Measurements from ENCODE around the gene CARM1. TPM values are rescaled to one million over a fixed set of nuclear protein-coding genes. Genes with fewer than 3 reads are reported as not detected.

CARM1 gene
- polyA plus RNA-seq, 2 of the 4 experiments (the other 2 are of a cell fraction) = 15.2 to 32.2 TPM

DNA sequence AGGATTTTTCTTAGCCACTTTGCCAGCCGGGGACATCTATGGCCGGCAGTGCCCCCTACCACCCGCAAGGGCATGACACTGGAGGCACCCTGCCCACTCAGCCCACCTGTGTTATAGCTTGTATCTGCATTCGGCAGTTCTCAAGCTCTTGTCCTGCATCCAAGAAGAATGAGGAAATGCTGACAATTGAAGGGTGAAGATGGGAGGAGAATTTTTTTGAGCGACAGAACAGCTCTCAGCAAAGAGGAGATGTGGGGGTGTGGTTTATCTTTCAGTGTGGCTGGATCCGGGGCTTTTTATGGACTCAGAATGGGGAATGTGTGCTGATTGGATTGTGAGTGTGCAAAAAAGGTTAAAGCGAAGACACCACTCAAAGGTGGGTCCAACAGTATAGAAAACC is 28.6 kb upstream of the CARM1 start:
- 57% methylated on average over 7 of the region's 7 CpGs for WGBS (ENCODE audit: missing lambda C conversion rate)
- ChIA-PET CTCF (interaction anchor here (0.6 to 2.6 kb wide), 3 partner anchors 14 to 181 kb away, joined by 5 to 13 read pairs (median 6); no protein-coding TSS in a partner anchor), POLR2A (no interaction called here)
- no peak for DNase-seq (ENCODE audit: low read depth in 1 of 2, low spot score in 1 of 2)
- H3K9me3 ChIP-seq = no peaks in the 10 kb centered on the region
- no peak for TF ChIP-seq ESRRA (IDR thresholded peaks at IDR 0.05; ENCODE audit: borderline replicate concordance, low read length)
- TF ChIP-seq, protein P1, sequence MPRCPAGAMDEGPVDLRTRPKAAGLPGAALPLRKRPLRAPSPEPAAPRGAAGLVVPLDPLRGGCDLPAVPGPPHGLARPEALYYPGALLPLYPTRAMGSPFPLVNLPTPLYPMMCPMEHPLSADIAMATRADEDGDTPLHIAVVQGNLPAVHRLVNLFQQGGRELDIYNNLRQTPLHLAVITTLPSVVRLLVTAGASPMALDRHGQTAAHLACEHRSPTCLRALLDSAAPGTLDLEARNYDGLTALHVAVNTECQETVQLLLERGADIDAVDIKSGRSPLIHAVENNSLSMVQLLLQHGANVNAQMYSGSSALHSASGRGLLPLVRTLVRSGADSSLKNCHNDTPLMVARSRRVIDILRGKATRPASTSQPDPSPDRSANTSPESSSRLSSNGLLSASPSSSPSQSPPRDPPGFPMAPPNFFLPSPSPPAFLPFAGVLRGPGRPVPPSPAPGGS (IDR thresholded peaks at IDR 0.05) = no peak
- no peak for TF ChIP-seq POLR2AphosphoS2 (conservative IDR thresholded peaks at IDR 0.05; ENCODE audit: low read length)
- no peak for TF ChIP-seq HOXA7 (CRISPR knock-in tag; IDR thresholded peaks at IDR 0.05)
- no peak for TF ChIP-seq SMC3 (IDR thresholded peaks at IDR 0.05)
- TF ChIP-seq HEYL (CRISPR knock-in tag; IDR thresholded peaks at IDR 0.05) = no peak
- TF ChIP-seq ZC3H11A (IDR thresholded peaks at IDR 0.05) = no peak
- TF ChIP-seq RCOR1 (IDR thresholded peaks at IDR 0.05; ENCODE audit: low read depth, low read length) = no peak
- no peak for TF ChIP-seq MYC (IDR thresholded peaks at IDR 0.05; ENCODE audit: borderline replicate concordance, low read length)
- TF ChIP-seq HDAC2 (IDR thresholded peaks at IDR 0.05) = no peak
- no peak for TF ChIP-seq RARB (CRISPR knock-in tag; IDR thresholded peaks at IDR 0.05)
- TF ChIP-seq HOXB13 (CRISPR knock-in tag; IDR thresholded peaks at IDR 0.05; ENCODE audit: low read depth) = no peak
- no peak for TF ChIP-seq HOXB5 (CRISPR knock-in tag; IDR thresholded peaks at IDR 0.05)
- no peak for TF ChIP-seq RNF2 (IDR thresholded peaks at IDR 0.05; ENCODE audit: borderline replicate concordance, low read depth)
- TF ChIP-seq EHMT2 (IDR thresholded peaks at IDR 0.05; ENCODE audit: low read depth) = no peak
- TF ChIP-seq NFE2L2 (conservative IDR thresholded peaks at IDR 0.05; ENCODE audit: low read length) = no peak
- no peak for TF ChIP-seq MAZ (IDR thresholded peaks at IDR 0.05; ENCODE audit: borderline replicate concordance, low read depth, low read length)
- H3K27ac ChIP-seq = no peak overlapping the region
- no peaks in the 10 kb centered on the region for H3K4me1 ChIP-seq
- no peak for FAIRE-seq
- ATAC-seq = no peak
- no peak overlapping the region for H3K4me2 ChIP-seq
- no peak overlapping the region for H3K4me3 ChIP-seq

DNA sequence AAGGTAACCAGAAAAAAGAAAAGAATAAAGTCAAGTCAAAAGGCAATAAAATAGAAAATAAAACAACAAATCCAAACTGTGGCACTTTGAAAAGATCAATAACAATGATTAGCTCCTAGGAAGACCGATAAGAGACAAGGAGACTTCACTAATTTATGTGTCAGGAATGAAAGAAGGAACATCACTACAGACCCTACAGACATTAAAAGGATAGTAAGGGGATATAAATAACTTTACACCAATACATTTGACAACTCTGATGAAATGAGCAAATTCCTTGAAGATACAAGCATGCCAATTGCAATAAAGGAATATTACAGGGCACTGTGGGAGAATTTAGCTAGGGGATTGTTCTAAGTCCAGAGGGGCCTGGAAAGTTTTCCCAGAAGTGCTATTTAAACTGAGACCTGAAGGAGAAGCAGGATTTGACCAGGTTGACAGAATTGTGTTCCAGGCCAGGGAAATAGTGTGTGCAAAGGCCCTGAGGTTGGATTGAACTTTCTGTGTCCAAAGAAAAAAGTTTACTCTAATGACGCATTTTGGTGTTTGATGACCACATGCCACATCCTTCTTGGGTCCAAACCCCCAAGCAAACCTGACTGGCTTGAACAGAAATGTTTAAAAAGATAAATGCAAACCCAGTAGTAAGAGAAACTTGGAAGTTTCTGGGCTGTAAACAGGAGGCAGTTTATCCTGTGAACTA is 24.7 kb upstream of the CARM1 start:
- ChIA-PET POLR2A (interaction anchor here (1.1 kb wide), 1 partner anchor 11 kb away, joined by 5 read pairs; the partner anchor contains the start of gene TMED1), CTCF (interaction anchor here (1.0 to 1.9 kb wide), 5 partner anchors 8 to 17 kb away, joined by 3 to 6 read pairs (median 4); no protein-coding TSS in a partner anchor)
- FAIRE-seq = no peak
- Histone ChIP-seq H3K4me2 (no peak overlapping the region), H3K9me3 (no peaks in the 10 kb centered on the region), H3K27ac (no peak overlapping the region), H3K4me1 (no peaks in the 10 kb centered on the region), H3K4me3 (no peak overlapping the region)
- TF ChIP-seq NPAS2 (CRISPR knock-in tag; IDR thresholded peaks at IDR 0.05; ENCODE audit: borderline replicate concordance) = no peak
- no peak for TF ChIP-seq ZSCAN20 (CRISPR knock-in tag; IDR thresholded peaks at IDR 0.05)
- no peak for TF ChIP-seq NR3C1 (IDR thresholded peaks at IDR 0.05)
- no peak for TF ChIP-seq TFCP2L1 (CRISPR knock-in tag; IDR thresholded peaks at IDR 0.05)
- TF ChIP-seq PHF8 (IDR thresholded peaks at IDR 0.05; ENCODE audit: borderline replicate concordance, low read depth) = no peak
- TF ChIP-seq FOXS1 (CRISPR knock-in tag; IDR thresholded peaks at IDR 0.05) = no peak
- no peak for TF ChIP-seq CBX2 (IDR thresholded peaks at IDR 0.05; ENCODE audit: borderline replicate concordance, low read depth)
- TF ChIP-seq, protein P2, sequence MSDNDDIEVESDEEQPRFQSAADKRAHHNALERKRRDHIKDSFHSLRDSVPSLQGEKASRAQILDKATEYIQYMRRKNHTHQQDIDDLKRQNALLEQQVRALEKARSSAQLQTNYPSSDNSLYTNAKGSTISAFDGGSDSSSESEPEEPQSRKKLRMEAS (IDR thresholded peaks at IDR 0.05) = no peak
- TF ChIP-seq, protein P3, sequence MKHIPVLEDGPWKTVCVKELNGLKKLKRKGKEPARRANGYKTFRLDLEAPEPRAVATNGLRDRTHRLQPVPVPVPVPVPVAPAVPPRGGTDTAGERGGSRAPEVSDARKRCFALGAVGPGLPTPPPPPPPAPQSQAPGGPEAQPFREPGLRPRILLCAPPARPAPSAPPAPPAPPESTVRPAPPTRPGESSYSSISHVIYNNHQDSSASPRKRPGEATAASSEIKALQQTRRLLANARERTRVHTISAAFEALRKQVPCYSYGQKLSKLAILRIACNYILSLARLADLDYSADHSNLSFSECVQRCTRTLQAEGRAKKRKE (CRISPR knock-in tag; IDR thresholded peaks at IDR 0.05; ENCODE audit: low read depth) = no peak
- ATAC-seq = no peak
- DNase-seq (ENCODE audit: low read depth in 1 of 2, low spot score in 1 of 2) = no peak
- 54% methylated on average over 2 of the region's 2 CpGs for WGBS (ENCODE audit: missing lambda C conversion rate)

All from A549 (cell line).